ENCODE results near the gene LRP1B. TPM values are rescaled to one million over a fixed set of nuclear protein-coding genes. Genes with fewer than 3 reads are reported as not detected.

LRP1B gene
- total RNA-seq, 1 experiment from 2014 or later, result 0.52 TPM

DNA sequence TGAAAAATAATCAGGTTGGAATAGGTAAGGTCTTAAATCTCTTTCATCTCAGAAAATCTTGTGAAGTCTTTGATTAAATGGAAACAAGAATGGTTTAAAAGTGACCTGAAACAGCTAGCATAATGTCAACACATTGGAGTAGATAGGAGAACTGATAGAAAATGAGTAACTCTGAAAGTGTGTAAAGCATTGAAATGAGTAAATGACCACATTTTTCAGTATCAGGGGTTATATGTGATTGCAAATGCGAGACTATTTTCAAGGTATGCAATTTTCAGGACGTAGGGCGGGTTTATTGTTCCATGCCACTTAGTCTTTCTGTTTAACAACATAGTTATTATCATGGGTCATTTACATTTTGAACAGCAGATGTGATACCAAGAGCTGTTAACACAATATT, 1383.2 kb downstream of the LRP1B start:
- ATAC-seq (no peak), DNase-seq (ENCODE audit: low spot score) (no peak)
- Mint-ChIP-seq H3K4me1 (peaks cover 11% of the 10 kb centered on the region), H3K27me3 (ENCODE audit: low read depth) (no peaks in the 10 kb centered on the region), H3K27ac (no peak overlapping the region; the same call in 1 of the 2 replicates), H3K9me3 (no peaks in the 10 kb centered on the region), H3K4me3 (no peak overlapping the region), H3K36me3 (no peaks in the 10 kb centered on the region)
- TF ChIP-seq, protein P1, sequence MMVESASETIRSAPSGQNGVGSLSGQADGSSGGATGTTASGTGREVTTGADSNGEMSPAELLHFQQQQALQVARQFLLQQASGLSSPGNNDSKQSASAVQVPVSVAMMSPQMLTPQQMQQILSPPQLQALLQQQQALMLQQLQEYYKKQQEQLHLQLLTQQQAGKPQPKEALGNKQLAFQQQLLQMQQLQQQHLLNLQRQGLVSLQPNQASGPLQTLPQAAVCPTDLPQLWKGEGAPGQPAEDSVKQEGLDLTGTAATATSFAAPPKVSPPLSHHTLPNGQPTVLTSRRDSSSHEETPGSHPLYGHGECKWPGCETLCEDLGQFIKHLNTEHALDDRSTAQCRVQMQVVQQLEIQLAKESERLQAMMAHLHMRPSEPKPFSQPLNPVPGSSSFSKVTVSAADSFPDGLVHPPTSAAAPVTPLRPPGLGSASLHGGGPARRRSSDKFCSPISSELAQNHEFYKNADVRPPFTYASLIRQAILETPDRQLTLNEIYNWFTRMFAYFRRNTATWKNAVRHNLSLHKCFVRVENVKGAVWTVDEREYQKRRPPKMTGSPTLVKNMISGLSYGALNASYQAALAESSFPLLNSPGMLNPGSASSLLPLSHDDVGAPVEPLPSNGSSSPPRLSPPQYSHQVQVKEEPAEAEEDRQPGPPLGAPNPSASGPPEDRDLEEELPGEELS (CRISPR knock-in tag; IDR thresholded peaks at IDR 0.05), result no peak
- TF ChIP-seq KAT7 (CRISPR knock-in tag; IDR thresholded peaks at IDR 0.05; ENCODE audit: borderline replicate concordance), result no peak
- TF ChIP-seq FOXJ3 (CRISPR knock-in tag; IDR thresholded peaks at IDR 0.05; ENCODE audit: borderline replicate concordance), result no peak
- no peak for TF ChIP-seq SP1 (CRISPR knock-in tag; conservative IDR thresholded peaks at IDR 0.05)
- TF ChIP-seq, protein P2, sequence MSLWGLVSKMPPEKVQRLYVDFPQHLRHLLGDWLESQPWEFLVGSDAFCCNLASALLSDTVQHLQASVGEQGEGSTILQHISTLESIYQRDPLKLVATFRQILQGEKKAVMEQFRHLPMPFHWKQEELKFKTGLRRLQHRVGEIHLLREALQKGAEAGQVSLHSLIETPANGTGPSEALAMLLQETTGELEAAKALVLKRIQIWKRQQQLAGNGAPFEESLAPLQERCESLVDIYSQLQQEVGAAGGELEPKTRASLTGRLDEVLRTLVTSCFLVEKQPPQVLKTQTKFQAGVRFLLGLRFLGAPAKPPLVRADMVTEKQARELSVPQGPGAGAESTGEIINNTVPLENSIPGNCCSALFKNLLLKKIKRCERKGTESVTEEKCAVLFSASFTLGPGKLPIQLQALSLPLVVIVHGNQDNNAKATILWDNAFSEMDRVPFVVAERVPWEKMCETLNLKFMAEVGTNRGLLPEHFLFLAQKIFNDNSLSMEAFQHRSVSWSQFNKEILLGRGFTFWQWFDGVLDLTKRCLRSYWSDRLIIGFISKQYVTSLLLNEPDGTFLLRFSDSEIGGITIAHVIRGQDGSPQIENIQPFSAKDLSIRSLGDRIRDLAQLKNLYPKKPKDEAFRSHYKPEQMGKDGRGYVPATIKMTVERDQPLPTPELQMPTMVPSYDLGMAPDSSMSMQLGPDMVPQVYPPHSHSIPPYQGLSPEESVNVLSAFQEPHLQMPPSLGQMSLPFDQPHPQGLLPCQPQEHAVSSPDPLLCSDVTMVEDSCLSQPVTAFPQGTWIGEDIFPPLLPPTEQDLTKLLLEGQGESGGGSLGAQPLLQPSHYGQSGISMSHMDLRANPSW (CRISPR knock-in tag; conservative IDR thresholded peaks at IDR 0.05; ENCODE audit: low read depth), result no peak
- TF ChIP-seq, protein P3, sequence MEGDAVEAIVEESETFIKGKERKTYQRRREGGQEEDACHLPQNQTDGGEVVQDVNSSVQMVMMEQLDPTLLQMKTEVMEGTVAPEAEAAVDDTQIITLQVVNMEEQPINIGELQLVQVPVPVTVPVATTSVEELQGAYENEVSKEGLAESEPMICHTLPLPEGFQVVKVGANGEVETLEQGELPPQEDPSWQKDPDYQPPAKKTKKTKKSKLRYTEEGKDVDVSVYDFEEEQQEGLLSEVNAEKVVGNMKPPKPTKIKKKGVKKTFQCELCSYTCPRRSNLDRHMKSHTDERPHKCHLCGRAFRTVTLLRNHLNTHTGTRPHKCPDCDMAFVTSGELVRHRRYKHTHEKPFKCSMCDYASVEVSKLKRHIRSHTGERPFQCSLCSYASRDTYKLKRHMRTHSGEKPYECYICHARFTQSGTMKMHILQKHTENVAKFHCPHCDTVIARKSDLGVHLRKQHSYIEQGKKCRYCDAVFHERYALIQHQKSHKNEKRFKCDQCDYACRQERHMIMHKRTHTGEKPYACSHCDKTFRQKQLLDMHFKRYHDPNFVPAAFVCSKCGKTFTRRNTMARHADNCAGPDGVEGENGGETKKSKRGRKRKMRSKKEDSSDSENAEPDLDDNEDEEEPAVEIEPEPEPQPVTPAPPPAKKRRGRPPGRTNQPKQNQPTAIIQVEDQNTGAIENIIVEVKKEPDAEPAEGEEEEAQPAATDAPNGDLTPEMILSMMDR (IDR thresholded peaks at IDR 0.05), result no peak
- no peak for TF ChIP-seq TEAD4 (CRISPR knock-in tag; IDR thresholded peaks at IDR 0.05)
- no peak for TF ChIP-seq GRHL2 (CRISPR knock-in tag; IDR thresholded peaks at IDR 0.05; ENCODE audit: insufficient replicate concordance, severe bottlenecking)
- TF ChIP-seq, protein P4, sequence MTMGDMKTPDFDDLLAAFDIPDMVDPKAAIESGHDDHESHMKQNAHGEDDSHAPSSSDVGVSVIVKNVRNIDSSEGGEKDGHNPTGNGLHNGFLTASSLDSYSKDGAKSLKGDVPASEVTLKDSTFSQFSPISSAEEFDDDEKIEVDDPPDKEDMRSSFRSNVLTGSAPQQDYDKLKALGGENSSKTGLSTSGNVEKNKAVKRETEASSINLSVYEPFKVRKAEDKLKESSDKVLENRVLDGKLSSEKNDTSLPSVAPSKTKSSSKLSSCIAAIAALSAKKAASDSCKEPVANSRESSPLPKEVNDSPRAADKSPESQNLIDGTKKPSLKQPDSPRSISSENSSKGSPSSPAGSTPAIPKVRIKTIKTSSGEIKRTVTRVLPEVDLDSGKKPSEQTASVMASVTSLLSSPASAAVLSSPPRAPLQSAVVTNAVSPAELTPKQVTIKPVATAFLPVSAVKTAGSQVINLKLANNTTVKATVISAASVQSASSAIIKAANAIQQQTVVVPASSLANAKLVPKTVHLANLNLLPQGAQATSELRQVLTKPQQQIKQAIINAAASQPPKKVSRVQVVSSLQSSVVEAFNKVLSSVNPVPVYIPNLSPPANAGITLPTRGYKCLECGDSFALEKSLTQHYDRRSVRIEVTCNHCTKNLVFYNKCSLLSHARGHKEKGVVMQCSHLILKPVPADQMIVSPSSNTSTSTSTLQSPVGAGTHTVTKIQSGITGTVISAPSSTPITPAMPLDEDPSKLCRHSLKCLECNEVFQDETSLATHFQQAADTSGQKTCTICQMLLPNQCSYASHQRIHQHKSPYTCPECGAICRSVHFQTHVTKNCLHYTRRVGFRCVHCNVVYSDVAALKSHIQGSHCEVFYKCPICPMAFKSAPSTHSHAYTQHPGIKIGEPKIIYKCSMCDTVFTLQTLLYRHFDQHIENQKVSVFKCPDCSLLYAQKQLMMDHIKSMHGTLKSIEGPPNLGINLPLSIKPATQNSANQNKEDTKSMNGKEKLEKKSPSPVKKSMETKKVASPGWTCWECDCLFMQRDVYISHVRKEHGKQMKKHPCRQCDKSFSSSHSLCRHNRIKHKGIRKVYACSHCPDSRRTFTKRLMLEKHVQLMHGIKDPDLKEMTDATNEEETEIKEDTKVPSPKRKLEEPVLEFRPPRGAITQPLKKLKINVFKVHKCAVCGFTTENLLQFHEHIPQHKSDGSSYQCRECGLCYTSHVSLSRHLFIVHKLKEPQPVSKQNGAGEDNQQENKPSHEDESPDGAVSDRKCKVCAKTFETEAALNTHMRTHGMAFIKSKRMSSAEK (CRISPR knock-in tag; IDR thresholded peaks at IDR 0.05; ENCODE audit: borderline replicate concordance), result no peak
- TF ChIP-seq TEAD1 (CRISPR knock-in tag; IDR thresholded peaks at IDR 0.05), result no peak
- TF ChIP-seq, protein P5, sequence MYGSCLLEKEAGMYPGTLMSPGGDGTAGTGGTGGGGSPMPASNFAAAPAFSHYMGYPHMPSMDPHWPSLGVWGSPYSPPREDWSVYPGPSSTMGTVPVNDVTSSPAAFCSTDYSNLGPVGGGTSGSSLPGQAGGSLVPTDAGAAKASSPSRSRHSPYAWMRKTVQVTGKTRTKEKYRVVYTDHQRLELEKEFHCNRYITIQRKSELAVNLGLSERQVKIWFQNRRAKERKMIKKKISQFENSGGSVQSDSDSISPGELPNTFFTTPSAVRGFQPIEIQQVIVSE (CRISPR knock-in tag; IDR thresholded peaks at IDR 0.05; ENCODE audit: borderline replicate concordance), result no peak
- TF ChIP-seq, protein P6, sequence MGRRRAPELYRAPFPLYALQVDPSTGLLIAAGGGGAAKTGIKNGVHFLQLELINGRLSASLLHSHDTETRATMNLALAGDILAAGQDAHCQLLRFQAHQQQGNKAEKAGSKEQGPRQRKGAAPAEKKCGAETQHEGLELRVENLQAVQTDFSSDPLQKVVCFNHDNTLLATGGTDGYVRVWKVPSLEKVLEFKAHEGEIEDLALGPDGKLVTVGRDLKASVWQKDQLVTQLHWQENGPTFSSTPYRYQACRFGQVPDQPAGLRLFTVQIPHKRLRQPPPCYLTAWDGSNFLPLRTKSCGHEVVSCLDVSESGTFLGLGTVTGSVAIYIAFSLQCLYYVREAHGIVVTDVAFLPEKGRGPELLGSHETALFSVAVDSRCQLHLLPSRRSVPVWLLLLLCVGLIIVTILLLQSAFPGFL (CRISPR knock-in tag; IDR thresholded peaks at IDR 0.05; ENCODE audit: borderline replicate concordance), result no peak
- CTCF ChIA-PET, result no interaction called here
- POLR2A ChIA-PET, result no interaction called here

All from WTC11 (cell line).